ENCODE measurements around the gene OSBPL10.

Gene OSBPL10

DNA sequence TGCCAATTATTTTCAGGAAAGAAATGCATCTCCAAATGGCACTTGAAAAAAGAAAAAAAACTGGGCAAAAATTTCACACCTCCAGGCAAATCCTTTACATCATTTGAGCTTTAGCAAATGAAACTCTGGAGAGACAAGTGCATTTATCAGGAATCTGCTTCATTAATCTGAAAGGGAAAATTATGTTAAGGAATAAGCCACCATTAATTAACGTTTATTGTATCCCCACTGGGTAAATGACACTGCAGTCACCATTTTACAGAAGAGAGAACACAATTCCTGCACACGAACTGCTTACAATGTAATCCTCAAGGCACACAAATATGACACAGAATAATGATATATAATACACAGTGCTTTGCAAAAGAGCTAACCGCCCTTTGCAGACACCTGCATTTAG lies 217.3 kb downstream of the OSBPL10 start:
- DNase-seq: no peak

DNA sequence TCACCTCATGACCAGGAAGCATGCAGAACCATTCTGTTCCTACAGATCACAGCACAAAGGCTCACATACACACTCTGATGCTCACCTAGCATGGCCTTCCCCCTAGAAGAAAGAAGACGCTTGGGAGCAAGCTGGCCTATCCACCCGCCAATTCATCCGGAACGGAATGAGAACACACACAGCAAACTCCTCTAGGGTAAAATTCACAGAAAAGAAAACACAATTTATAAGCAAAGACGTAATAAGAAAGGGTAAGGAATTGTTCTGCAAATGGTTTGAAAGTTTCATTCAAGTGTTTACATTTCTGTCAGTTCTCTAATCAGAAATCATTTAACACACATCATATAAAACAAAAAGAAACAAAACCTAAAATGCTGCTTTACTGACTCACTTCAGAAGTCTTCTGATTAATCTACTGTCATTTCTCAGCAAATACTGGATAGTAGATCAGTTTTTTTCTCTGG lies 218.1 kb downstream of the OSBPL10 start:
- DNase-seq: no peak

DNA sequence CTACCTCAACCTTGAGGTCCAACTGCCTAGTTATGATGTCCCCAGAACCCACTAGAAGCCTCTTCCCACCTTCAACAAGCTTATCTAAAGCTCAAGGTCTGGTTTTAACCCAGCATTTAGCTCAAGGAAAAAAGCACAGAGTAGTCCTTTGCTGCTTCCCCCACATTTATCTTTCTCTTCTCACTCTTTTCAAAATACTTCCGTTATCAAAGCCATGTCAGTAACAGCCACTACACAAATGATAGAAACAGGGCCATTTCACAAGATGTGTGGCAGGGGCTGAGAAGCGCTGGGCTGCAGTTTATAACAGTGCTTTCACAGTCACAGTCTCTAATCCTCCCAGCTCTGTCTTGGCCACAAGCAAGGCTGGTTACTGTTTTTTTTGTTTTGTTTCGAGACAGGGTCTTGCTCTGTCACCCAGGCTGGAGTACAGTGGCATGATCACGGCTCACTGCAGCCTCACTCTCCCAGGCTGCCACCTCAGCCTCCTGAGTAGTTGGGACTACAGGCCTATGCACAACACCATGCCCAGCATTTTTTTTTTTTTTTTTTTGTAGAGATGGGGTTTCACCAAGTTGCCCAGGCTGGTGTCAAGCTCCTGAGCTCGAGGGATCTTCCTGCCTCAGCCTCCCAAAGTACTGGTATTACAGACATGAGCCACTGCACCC lies 218.8 kb downstream of the OSBPL10 start:
- no peak for DNase-seq

DNA sequence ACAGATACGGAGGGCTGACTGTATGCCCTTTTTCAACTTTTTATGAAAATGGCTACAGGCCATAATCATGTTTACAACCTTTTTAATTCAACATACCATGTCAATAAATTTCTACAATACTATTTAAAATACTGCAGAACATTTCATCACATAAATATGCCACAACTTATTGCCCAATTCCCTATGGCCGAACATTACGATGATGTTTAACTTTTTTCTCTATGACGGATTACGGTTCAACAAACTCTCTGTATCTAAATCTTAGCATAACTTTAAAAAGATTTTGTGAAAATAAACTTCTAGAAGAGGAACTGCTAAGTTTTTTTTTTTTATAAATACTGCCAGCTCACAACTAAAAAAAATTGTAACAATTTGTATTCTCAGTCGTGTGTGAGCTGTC lies 220.4 kb downstream of the OSBPL10 start:
- DNase-seq: no peak

DNA sequence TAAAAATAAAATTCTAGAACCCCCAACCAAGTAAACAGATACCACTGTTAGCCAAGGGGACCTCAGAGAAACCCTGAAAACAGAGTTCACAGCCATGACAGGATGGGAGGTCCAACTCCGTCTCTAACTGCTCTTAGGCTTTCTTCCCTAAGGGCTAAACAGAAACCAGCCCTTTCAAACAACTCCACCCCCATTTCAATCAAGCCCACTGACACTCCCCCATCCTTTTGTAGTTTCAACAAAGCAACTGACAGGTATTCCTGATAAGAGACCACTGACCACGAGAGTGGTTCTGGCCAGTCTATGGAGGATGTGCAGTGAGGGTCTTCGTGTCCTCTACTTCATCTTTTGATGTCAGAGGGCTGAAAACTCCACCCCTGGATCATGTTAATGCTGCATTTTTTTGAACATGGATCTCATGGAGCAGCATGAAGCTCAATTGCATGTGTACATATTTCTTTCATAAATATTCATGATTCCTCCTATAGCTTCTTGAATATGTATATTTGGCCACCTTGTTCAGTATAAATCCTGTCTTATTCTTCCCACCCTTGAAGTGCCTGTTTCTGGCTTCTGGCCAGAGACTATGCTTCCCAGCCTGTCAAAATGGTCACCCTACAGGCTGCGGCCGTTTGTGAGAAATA lies 222.6 kb downstream of the OSBPL10 start:
- no peak for DNase-seq

DNA sequence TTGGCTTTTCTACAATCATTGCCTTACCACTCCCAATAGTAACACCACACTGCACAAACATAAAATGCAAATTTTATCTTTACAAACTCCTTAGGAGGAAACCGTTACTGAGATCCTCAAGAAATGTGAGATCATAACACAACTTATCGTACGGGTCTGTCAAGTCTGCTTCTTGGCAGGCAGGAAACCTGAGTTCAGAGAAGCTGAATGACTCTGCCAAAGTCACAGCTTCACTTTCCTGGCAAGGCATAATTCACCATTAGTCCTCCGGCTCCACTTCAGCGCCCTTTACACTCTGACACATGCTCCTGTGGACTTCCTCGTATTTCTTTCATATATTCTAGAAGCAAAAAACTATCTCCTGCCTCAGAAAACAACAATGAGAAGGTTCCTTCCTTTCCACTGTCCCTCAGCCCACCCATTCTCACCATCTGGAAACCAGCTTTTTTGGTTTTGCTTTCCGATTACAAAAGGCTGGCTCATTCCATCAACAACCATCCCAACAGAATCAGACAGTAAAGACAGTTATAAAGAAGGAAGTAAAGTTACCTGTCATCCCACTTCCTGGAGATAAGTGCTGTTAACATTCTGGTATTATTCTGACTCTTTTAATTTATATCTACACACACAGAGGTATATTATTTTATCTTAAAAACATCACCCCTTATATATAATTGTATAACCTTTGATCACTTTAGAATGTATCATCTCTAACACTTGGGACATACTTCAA lies 225.0 kb downstream of the OSBPL10 start:
- DNase-seq: no peak

DNA sequence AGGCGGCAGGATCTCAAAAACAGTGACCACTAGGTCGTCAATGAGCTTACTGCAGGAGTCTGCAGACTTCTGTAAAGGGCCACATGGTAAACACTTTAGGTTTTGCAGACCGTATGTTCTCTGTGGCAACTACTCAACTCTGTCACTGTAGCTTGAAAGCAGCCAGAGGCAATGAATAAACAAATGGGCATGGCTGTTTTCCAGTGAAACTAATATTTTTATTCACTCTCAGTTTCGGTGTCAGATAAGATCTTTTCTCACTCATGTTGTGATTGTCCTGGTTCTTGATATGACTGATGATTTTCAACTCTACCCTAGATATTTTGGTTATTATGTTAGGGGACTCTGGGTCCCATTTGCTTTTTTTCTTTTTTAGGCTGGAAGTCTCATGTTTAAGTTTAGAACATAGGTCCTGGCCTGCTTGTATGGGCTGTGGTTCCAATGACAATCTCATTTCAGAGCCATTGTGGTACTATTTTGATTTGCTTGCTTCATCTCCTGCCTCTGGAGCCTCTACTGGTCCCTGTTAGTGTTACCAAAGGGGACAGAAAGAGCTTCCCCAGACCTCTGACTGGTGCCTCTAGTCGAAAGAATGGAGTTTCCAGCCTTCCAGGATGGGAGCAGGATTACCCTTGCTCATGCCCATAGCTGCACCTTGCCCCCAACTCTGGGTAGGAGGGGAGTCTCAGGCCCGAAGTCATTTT lies 226.3 kb downstream of the OSBPL10 start:
- DNase-seq: no peak

DNA sequence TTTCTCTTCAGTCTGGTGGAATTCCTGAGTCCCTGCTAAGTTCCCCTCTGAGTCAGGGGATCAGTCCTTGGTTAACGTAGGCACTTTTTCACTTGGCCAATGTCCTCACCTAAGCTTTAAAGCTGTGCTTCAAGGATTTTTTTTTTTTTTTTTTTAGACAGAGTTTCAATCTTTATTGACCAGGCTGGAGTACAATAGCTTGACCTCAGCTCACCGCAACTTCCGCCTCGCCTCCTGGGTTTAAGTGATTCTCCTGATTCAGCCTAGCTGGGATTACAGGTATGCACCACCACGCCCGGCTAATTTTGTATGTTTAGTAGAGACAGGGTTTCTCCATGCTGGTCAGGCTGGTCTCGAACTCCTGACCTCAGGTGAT lies 228.0 kb downstream of the OSBPL10 start:
- no peak for DNase-seq

DNA sequence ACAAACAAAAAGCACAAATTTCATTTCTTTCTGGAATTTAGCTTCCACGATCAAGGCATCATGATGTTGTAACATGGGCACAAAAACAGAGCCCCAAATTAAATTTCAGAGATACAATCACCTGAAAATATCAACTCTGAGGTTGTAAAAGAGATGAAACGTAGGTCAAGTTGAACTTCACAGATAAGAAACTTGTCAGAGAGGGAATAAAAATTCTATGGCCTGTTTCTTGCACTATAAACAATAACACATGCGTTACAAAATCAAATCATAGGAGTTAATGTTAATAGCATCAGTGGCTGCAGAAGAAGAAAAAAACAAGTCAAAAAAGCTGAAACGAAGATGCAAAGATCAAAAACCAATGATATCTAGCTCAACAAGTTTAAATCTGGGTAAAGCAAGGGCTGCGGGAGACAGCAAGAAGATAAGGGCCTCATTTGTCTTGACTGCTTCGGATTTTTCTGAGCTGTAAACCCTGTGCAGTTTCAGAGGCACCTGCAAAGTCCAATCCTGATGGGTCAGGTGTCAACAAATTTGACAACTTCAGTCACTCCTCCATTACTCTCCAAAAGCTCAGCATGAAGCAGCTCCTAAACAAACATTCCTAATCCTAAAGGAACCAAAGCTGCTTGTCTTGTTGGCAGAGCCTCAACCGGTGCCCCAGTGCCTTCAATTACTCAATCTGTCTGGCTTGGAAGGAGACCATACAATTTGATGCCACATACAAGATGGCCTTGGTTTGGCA lies 228.6 kb downstream of the OSBPL10 start:
- DNase-seq: no peak

DNA sequence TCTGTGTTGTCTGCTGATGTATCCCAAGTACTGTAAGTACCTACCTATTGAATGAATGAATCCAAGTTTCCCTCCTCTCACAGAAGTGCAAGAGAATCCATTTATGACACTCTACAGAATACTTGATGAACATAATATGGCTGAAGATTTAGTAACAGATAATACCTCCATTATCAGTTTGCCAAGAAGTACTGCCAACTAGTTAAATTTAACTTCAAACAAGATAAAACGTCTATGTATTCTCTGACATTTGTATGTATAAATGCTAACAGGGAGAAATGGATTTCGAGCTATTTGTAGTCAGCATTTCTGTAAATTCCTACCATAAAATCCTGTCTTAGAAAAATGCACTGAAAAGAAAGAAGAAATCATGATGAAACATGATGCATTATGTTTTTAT lies 230.7 kb downstream of the OSBPL10 start:
- no peak for DNase-seq

DNA sequence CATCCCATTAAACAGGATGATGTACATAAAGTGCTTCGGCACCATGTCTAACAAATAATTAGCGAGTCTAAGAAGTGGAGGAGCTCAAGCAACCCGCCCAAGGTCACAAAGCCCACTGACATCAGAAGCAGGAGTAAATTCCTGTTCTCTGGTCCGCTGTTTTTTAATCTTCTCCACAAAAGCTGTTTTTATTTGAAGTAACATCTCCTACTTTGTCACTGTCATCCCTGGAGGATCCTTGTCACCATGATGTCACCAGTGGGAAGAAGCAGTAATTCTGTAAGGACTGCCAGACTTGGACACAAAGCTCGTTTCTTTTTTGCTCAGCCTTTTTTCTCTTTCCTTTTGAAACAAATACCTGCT lies 232.1 kb downstream of the OSBPL10 start:
- DNase-seq: no peak

DNA sequence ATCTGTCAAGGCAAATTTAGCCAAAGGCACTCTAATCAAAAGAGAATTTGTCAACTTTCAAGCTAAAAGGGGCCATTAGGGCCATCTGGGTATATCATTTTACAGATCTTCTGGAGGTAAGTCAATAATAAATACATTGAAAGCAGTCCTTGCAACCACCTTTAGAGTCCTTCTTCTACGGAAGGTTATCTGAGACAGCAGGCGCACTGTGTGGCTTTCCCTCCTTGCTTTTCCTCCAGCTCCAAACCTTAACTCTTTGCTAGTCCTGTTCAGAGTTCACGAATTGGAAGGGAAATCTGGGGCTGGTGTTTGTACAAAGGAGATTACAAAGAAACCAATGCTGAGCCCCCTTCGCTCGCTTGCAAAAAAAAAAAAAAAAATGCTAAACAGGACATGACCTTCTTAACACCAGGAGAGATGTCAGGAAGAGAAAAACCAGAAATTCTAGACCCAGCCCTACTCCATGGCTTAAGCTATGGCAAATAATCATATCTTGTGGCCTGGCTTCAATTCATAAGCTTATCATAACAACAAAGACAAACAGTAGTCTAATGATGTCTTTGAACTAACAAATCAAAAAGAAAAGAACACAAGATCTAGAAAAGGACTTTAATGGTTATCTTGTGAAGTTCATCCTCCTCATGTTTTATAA lies 232.7 kb downstream of the OSBPL10 start:
- no peak for DNase-seq

DNA sequence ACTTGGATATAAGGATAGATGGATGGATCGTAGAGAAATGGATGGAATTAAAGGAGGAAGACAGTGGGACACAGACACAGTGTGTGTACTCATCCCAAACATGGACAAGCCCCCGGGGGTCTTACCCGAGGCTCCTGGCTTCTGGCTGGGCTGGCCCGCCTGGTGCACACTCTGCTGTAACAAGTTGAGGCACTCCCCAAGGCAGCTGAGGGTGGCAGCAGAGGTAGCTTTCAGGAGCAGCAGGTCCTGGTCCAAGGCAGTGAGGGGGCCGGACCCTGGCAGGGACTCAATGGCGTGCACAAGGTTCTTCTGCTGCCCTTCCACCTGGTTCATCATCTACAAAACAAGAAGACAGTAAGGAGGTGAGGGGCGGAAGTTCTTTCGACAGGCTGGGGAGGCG lies 233.3 kb downstream of the OSBPL10 start:
- DNase-seq: no peak

DNA sequence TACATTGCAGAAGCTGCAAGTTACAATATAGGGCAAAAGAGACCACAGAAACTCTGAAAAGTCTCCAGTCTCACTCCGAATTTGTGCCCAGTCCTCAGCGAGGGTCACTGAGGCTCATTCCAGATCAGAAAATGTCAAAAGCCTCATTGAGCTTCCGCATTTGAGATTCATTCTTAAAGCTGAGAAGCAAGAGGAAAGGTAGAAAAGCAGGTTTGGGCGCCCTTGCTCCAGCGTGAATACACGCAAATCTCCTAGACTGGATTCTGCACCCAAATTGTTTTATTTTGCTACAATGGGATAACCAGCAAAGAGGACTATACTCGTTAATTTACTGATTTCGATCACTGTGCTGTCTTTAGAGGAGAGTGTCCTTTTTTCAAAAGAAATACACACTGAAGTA lies 236.1 kb downstream of the OSBPL10 start:
- DNase-seq: no peak

DNA sequence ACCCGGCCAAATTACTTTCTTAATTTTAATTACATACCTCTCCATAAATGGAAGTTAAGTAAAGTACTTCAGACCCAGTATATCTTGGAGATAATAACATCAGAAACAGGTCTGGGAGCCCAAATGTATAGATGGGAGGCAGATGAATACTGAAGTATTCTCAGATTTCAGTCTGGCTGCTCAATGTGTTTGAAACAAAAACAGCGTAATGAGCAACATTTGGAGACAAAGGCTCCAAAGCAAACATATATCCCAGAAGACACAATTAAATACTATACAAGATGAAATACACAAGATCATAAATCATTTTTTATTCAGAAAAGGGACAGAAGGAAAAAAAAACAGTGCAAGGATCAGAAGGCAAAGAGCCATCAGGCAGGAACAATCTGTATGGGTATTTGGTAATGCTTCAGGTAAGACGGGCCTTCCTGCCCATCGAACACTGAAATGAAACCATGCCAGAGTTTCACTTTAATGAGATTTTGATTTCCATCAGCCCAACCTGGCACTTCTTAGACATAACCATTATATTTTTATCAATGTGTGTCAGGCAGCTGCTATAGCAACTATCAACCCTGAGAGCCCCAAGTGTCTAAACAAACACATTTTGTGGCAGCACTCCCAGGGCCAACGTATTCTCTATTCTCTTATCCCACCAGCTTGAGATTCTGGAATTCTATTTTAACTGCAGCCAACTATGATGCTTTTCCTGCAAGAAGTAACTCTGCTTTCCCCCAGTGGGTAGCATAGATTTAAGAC lies 237.6 kb downstream of the OSBPL10 start:
- DNase-seq: no peak

DNA sequence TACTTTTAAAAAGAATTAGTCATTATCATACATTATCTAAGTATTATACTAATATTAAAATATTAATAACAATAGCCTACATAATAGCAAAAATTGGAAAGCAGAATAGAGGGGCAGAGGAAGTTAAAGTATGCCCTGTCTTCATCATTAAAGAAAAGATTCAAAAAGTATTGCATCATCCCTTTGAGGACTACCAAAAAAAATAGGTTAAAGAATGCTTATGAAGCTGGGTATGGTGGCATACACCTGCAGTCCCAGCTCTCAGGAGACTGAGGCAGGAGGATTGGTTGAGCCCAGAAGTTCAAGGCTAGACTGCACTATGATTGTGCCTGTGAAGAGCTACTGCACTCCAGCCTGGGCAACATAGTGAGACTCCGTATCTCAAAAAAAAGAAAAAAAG lies 240.7 kb downstream of the OSBPL10 start:
- no peak for DNase-seq

DNA sequence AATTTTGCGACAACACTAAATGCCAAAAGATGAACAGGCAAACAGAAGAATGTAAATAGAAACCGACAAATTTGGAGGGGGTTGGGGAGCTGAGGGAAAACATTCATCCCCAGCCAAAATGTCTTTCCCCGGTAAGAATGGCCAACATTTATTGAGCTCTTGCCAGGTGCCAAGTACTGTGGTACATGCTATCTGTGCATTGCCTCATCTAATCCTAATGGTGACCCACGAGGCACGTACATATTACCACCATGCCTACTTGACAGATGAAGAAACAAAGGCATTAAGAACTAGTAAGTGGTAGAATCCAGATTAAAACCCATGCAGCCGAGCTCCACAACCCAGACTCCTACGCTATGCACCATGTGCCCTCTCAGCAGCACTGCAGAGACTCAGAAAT lies 242.7 kb downstream of the OSBPL10 start:
- no peak for DNase-seq

DNA sequence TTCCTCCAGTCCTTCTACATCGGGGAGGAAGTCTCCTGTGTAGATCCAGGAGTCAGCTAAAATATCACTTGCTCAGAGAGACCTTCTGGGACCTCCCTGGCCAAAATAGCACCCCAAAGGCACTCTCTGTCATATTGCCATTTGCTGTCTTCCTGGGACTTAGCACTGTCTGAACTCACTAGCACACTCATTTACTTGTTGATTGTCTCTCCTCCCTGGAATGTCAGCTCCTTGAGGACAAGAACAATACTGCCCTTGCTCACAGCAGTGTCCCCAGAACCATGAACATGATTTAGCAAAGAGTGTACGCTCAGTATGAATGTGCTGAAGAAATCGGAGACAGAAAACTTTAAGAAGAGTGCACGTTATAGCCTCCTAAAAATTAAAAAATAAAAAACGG lies 245.4 kb downstream of the OSBPL10 start:
- no peak for DNase-seq

DNA sequence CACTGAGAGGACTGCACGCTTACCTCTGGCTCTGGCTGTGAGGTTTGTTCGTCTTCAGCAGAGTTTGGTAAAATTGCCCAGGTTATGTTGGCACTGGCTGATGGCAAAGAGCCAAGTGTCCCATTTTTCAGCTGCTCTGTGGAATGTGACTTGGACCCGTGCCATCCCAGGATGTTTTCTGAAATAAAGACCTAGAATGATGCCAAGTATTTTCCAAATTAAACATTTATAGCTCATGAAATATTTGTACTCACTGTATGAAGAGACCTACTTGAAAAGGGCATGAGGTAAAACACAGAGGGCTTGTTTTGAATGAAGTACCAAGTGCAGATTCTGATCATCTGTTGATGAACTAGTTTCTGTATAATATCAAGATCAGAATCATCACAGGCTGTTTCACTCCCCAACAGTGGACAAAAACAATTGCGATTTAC lies 247.8 kb downstream of the OSBPL10 start:
- DNase-seq: peak; percentile 25

DNA sequence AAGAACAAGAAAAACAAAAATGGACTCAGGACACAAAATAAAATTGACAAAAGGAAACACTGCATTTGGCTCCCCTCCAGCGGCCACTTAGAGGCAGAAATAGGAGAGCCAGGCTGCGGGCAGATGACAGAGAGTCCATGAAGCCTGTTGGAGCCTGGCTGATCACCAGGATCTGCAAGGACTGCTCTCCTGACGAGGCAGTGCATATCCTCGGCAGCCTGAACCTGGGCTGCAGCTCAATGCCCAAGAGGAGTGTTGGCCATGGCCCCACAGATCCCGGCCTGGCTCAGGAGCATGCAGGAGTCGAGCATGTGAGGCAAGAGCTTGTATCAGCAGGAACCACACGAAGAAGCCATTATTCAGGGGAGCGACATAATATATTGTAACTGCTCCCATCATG lies 248.5 kb downstream of the OSBPL10 start:
- no peak for DNase-seq

DNA sequence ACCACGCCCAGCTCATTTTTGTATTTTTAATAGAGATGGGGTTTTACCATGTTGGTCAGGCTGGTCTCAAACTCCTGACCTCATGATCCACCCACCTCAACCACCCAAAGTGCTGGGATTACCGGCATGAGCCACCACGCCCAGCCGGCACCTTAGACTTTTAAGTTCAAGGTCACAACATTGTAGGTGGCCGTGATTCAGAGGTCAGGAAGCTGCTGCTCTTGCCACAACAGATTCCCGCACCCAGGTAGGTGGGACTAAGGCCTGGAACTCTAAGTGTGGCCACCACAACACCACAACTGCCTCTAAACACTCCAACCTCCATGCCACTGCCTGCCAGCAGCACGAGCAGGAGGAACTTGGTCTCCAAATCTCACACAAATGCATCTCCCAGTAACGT lies 251.5 kb downstream of the OSBPL10 start:
- DNase-seq: no peak

DNA sequence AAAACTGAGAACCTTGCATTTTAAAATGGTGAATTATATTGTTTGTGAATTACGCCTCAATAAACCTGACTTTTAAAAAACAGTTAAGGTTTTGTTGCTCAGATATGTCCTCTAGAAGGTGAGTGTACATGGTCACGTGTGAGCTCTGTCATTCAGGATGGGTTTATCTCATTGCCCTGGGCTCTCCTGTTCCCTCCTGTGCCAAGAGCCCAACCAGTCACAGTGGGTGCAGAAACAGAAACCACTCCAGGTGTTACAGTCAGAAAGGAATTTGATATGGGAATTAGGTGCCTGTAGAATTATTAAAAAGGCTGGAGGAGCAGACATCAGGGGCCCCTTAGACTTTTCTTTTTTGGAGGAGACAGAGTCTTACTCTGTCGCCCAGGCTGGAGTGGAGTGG lies 252.0 kb downstream of the OSBPL10 start:
- no peak for DNase-seq
